Hepatic stellate cell (primary cell): ENCODE data around the gene SLC16A10.
"Not testable (repeated sequence)": the region's sequence is repeated elsewhere in the genome, so short reads cannot be mapped to it uniquely, and the experiment has no call there.

Experiments used
- DNase-seq: peaks from one replicate; pipeline ENCODE4 v3.0.0; 2011; ENCODE audit warnings: low spot score

Gene SLC16A10

DNA sequence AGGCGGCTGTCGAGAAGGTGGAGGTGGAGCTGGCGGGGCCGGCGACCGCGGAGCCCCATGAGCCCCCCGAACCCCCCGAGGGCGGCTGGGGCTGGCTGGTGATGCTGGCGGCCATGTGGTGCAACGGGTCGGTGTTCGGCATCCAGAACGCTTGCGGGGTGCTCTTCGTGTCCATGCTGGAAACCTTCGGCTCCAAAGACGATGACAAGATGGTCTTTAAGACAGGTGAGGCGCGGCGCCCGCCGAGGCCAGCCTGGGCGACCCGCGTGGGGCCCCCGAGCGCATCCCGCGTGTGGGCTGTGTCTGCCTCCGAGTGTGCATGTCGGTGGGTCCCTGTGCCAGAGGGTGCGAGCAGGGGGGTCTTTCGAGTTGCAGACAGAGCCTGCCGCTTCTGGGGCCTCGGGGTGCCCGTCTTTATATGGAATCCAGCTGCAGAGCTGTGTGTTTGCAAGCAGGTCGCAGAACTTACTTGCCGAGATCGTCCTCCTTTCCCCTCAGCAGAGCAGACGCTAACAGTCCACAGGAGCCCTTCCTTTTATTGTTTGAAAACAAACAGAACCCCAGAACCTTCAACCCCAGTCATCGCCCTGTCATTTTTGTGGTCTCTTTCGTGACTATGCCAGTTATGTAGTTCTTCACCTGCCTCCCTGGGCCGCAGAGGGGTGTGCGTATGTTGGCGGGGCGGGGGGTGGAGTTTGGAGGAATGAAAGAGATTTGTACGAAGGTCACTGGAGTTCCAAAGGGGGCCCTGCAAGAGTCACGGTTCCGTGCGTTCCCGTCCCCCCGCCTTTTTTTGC lies 766 bp downstream of the SLC16A10 start:
- no peak for DNase-seq

DNA sequence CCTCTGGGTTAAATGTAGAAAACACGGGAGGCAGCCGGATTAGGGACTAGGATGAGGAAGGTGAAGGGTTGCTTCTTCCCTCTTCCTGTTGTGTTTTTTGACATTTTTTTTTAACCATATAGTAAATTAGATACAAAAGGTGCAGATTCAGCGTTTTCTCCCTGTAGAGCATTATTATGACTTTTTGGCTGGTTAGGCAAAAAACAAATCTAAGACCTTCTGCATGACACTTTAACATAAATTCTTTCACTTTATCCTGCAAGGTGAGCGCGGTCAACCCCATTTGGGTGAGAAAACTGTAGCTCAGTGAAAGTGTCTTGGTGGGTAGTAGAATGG lies 1.3 kb downstream of the SLC16A10 start:
- no peak for DNase-seq

- no peak for DNase-seq
Measured at GRCh38 chr6:111090766-111091165, 3.5 kb downstream of the SLC16A10 start.

GRCh38 chr6:111091987-111092386 lies 4.7 kb downstream of the SLC16A10 start:
- DNase-seq: no peak

- not testable (repeated sequence) for DNase-seq
Measured at GRCh38 chr6:111095488-111095887, 8.2 kb downstream of the SLC16A10 start.

DNA sequence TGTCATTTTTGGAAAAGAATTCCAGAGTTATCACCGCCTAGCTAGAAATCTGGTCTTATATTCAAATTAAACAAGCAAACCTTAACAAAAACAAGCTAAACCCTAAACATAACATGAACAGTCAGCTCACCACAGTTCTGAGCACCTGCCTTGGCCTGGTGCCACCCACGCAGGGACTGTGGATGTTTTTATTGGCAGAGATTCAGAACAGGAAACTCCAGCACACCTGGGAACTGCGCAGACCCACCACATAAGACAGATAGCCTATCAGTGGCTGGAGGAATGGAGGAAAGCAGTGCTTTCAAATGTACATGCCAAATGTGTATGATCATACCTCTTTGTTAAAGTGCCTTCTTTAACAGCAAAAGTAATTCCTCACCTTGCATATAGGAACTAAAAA lies 8.9 kb downstream of the SLC16A10 start:
- no peak for DNase-seq

- DNase-seq: no peak
Measured at GRCh38 chr6:111098597-111098996, 11.3 kb downstream of the SLC16A10 start.

DNA sequence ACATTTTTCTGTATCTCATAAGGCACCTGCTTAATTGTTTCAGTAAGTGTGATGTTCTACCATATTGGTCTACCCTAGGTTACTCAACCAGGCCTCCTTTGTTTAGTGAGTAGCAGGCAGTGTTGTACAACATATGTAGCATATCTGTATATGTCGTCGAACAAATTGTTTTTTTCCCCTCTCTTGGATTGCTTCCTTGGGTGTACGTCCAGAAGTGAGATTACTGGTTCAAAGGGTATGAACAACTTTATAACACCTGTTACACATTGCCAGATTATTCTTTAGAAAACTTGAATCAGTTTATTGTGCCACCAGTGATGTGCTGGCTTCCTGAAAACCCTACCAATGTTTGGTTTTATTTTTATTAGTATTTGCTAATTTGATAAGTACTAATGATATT lies 14.7 kb downstream of the SLC16A10 start:
- DNase-seq: no peak

- no peak for DNase-seq
Measured at GRCh38 chr6:111105578-111105977, 18.3 kb downstream of the SLC16A10 start.

DNA sequence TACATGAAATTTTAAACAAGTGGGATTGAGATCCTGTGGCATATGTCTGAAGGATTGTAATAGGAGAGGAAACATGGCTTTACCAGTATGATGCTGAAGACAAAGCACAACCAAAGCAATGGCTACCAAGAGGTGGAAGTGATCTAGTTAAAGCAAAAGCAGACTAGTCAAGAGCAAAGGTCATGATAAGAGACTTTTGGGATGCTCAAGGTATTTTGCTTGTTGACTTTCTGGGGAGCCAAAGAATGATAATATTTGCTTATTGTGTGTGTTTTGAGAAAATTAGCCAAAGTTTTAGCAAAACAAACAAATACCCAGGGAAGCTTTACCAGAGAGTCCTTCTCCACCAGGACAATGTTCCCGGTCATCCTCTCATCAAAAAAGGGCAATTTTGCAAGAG lies 20.3 kb downstream of the SLC16A10 start:
- DNase-seq: no peak

DNA sequence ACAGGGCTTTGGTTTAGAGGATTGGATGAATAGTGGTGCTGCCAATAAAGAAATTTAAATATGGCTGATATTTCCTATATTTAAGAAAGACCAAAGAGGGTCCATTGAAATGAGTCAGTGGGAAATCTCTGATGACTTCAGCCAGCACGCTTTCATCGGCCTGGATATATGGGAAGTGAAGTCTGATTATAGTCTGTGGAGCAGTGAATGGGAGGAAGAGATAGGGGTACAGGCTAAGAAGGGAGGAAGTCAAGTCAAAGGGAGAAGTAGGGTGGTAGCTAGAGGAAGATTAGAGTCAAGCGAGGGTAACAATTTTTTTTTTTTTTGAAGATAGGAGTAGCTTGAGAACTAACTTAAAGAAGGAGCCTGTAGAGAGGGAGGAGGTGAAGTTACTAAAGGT lies 22.7 kb downstream of the SLC16A10 start:
- DNase-seq: no peak

- no peak for DNase-seq
Measured at GRCh38 chr6:111113336-111114086, 26.2 kb downstream of the SLC16A10 start.

DNA sequence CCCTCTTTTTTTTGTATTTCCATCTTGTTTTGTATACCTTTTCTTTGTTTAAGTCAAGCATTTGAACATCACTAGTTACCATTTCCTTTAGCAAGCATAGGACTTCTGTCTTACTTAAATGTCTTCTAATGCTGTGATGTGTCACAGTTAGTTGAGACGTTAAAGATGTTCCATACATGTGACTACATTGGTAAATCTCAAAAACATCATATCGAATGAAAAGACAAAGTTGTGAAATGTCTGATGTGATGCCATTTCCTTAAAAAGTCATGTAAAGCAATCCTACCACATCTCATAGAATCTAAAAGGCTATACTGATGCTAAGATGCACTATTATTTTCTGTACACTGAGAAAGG lies 26.8 kb downstream of the SLC16A10 start:
- DNase-seq: no peak

- no peak for DNase-seq
Measured at GRCh38 chr6:111114482-111114881, 27.2 kb downstream of the SLC16A10 start.

GRCh38 chr6:111118826-111119225 lies 31.5 kb downstream of the SLC16A10 start:
- no peak for DNase-seq

GRCh38 chr6:111119571-111120329 lies 32.4 kb downstream of the SLC16A10 start:
- DNase-seq: no peak

GRCh38 chr6:111121789-111122350 lies 34.6 kb downstream of the SLC16A10 start:
- no peak for DNase-seq

GRCh38 chr6:111122458-111123286 lies 35.4 kb downstream of the SLC16A10 start:
- no peak for DNase-seq

GRCh38 chr6:111124406-111124805 lies 37.1 kb downstream of the SLC16A10 start:
- DNase-seq: no peak

GRCh38 chr6:111129013-111129412 lies 41.7 kb downstream of the SLC16A10 start:
- DNase-seq: no peak

GRCh38 chr6:111131018-111131417 lies 43.7 kb downstream of the SLC16A10 start:
- not testable (repeated sequence) for DNase-seq

GRCh38 chr6:111132669-111133068 lies 45.4 kb downstream of the SLC16A10 start:
- not testable (repeated sequence) for DNase-seq
